H9 (cell line): ENCODE results near the gene WDFY1. TPM values are rescaled to one million over a fixed set of nuclear protein-coding genes. Genes with fewer than 3 reads are reported as not detected.

ENCODE experiments used
- DNase-seq: peaks from one replicate; pipeline ENCODE4 v3.0.0-alpha.2; 2017
- H2AFZ ChIP-seq: one replicate; pipeline ENCODE4 v1.6.1; 2013; ENCODE audit warnings: mild to moderate bottlenecking, low read length, control low read depth, moderate library complexity
- H2AK5ac ChIP-seq: 2 replicates; pipeline ENCODE4 v1.6.1; 2013; ENCODE audit warnings: low read length, control low read depth, mixed read lengths; ENCODE audit not compliant: insufficient read length
- H2BK120ac ChIP-seq: one replicate; pipeline ENCODE4 v1.6.1; 2013; ENCODE audit warnings: low read depth, mild to moderate bottlenecking, low read length, control low read depth, inconsistent platforms; ENCODE audit not compliant: poor library complexity, severe bottlenecking
- H2BK12ac ChIP-seq: 2 replicates; pipeline ENCODE4 v1.6.1; 2013; ENCODE audit warnings: low read length, control low read depth, mixed read lengths, low read depth; ENCODE audit not compliant: insufficient read length
- H2BK15ac ChIP-seq: 2 replicates; pipeline ENCODE4 v1.6.1; 2013; ENCODE audit warnings: low read depth, low read length, control low read depth
- H2BK20ac ChIP-seq: one replicate; pipeline ENCODE4 v1.6.1; 2013; ENCODE audit warnings: low read depth, mild to moderate bottlenecking, low read length, control low read depth, inconsistent platforms; ENCODE audit not compliant: poor library complexity, severe bottlenecking
- H2BK5ac ChIP-seq: 2 replicates; pipeline ENCODE4 v1.6.1; 2013; ENCODE audit warnings: low read length, control low read depth, mixed read lengths; ENCODE audit not compliant: insufficient read length
- H3K14ac ChIP-seq: 2 replicates; pipeline ENCODE4 v1.6.1; 2013; ENCODE audit warnings: low read length, control low read depth; ENCODE audit not compliant: insufficient read depth
- H3K18ac ChIP-seq: 2 replicates; pipeline ENCODE4 v1.6.1; 2013; ENCODE audit warnings: low read depth, mild to moderate bottlenecking, mixed read lengths, low read length, control low read depth; ENCODE audit not compliant: insufficient read length
- H3K23ac ChIP-seq: 2 replicates; pipeline ENCODE4 v1.6.1; 2013; ENCODE audit warnings: low read length, control low read depth, mixed read lengths, low read depth; ENCODE audit not compliant: insufficient read length
- H3K23me2 ChIP-seq: 2 replicates; pipeline ENCODE4 v1.6.1; 2013; ENCODE audit warnings: low read depth, mild to moderate bottlenecking, mixed read lengths, low read length, control low read depth; ENCODE audit not compliant: insufficient read length, poor library complexity, severe bottlenecking
- H3K27ac ChIP-seq: 2 replicates; pipeline ENCODE4 v1.5.1; 2013; ENCODE audit warnings: low read length, control low read depth, mixed read lengths, low read depth; ENCODE audit not compliant: insufficient read length
- H3K27me3 ChIP-seq: 2 replicates; pipeline ENCODE4 v1.6.1; 2013; ENCODE audit warnings: low read length, control low read depth, inconsistent platforms; ENCODE audit not compliant: insufficient read depth
- H3K4ac ChIP-seq: 2 replicates; pipeline ENCODE4 v1.6.1; 2013; ENCODE audit warnings: low read depth, mild to moderate bottlenecking, control low read depth, inconsistent platforms, low read length, moderate library complexity
- H3K4me1 ChIP-seq: 2 replicates; pipeline ENCODE4 v1.6.1; 2013; ENCODE audit warnings: low read length, control low read depth, inconsistent platforms; ENCODE audit not compliant: insufficient read depth
- H3K4me2 ChIP-seq: 2 replicates; pipeline ENCODE4 v1.6.1; 2013; ENCODE audit warnings: low read length, control low read depth, mixed read lengths; ENCODE audit not compliant: insufficient read length, insufficient read depth
- H3K56ac ChIP-seq: 2 replicates; pipeline ENCODE4 v1.6.1; 2013; ENCODE audit warnings: low read depth, mild to moderate bottlenecking, mixed read lengths, low read length, control low read depth; ENCODE audit not compliant: insufficient read length
- H3K79me1 ChIP-seq: 2 replicates; pipeline ENCODE4 v1.6.1; 2013; ENCODE audit warnings: low read depth, mild to moderate bottlenecking, moderate library complexity, low read length, control low read depth, inconsistent platforms; ENCODE audit not compliant: insufficient read depth, poor library complexity, severe bottlenecking
- H3K79me2 ChIP-seq: 2 replicates; pipeline ENCODE4 v1.6.1; 2013; ENCODE audit warnings: low read length, control low read depth, inconsistent platforms; ENCODE audit not compliant: insufficient read depth
- H3K9ac ChIP-seq: 2 replicates; pipeline ENCODE4 v1.6.1; 2013; ENCODE audit warnings: low read length, control low read depth, mixed read lengths; ENCODE audit not compliant: insufficient read length; ENCODE audit errors: extremely low read depth
- H3K9me3 ChIP-seq: one replicate; pipeline ENCODE4 v1.6.1; 2013; ENCODE audit warnings: low read depth, low read length, inconsistent platforms; ENCODE audit not compliant: control insufficient read depth
- H3T11ph ChIP-seq: one replicate; pipeline ENCODE4 v1.6.1; 2013; ENCODE audit warnings: mild to moderate bottlenecking, low read length, control low read depth, inconsistent platforms
- H4K20me1 ChIP-seq: one replicate; pipeline ENCODE4 v1.6.1; 2013; ENCODE audit not compliant: control insufficient read depth, insufficient read length, insufficient read depth
- H4K5ac ChIP-seq: 2 replicates; pipeline ENCODE4 v1.6.1; 2013; ENCODE audit warnings: low read depth, mild to moderate bottlenecking, mixed read lengths, low read length, control low read depth; ENCODE audit not compliant: insufficient read length
- H4K8ac ChIP-seq: replicated peaks from 2 replicates; pipeline ENCODE4 v1.6.1; 2013; ENCODE audit warnings: low read length, control low read depth, mixed read lengths, low read depth; ENCODE audit not compliant: insufficient read length
- H4K91ac ChIP-seq: 2 replicates; pipeline ENCODE4 v1.6.1; 2013; ENCODE audit warnings: low read depth, mild to moderate bottlenecking, moderate library complexity, mixed read lengths, low read length, control low read depth; ENCODE audit not compliant: insufficient read length
- H3K27ac Mint-ChIP-seq, 3 experiments: 2 replicates in 2 of 3; 3 replicates in 1 of 3; pipeline ENCODE4 v1.8.0; 2020 to 2021; ENCODE audit warnings: mixed read lengths in 3 of 3, mild to moderate bottlenecking in 1 of 3, moderate library complexity in 1 of 3
- H3K27me3 Mint-ChIP-seq: 2 replicates; pipeline ENCODE4 v1.8.0; 2021; ENCODE audit warnings: low read depth, mild to moderate bottlenecking, moderate library complexity, mixed read lengths
- H3K36me3 Mint-ChIP-seq, 3 experiments: 2 replicates in 2 of 3; 3 replicates in 1 of 3; pipeline ENCODE4 v1.8.0; 2020 to 2021; ENCODE audit warnings: low read depth in 3 of 3, mixed read lengths in 3 of 3; ENCODE audit not compliant: insufficient read depth in 1 of 3
- H3K4me1 Mint-ChIP-seq, 2 experiments: 2 replicates each; pipeline ENCODE4 v1.8.0; 2020; ENCODE audit warnings: mixed read lengths in 2 of 2
- H3K4me3 Mint-ChIP-seq, 2 experiments: 2 replicates in 1 of 2; 3 replicates in 1 of 2; pipeline ENCODE4 v1.8.0; 2020 to 2021; ENCODE audit warnings: mild to moderate bottlenecking in 2 of 2, mixed read lengths in 2 of 2, moderate library complexity in 1 of 2
- H3K9me3 Mint-ChIP-seq, 2 experiments: 2 replicates in 1 of 2; 3 replicates in 1 of 2; pipeline ENCODE4 v1.8.0; 2020; ENCODE audit warnings: mild to moderate bottlenecking in 2 of 2, mixed read lengths in 2 of 2, moderate library complexity in 1 of 2
- CTCF ChIP-seq: fragments of 200-600 bp; sonication (generic); conservative IDR thresholded peaks from 3 replicates; pipeline ENCODE4 v1.8.0; 2021; ENCODE audit warnings: antibody characterized with exemption, mild to moderate bottlenecking
- WGBS: extraction: QIAGEN DNeasy Blood & Tissue Kit; methylation state at CpG from one replicate; pipeline ENCODE4 v1.1.7; 2013; ENCODE audit warnings: missing lambda C conversion rate, low lambda C conversion rate, mixed read lengths; ENCODE audit not compliant: insufficient read length; ENCODE audit errors: extremely low coverage; 5-methylcytosine and 5-hydroxymethylcytosine counted together
- total RNA-seq: library from RNA; stranded (reverse); gene quantifications from 2 replicates; pipeline ENCODE4 v1.2.1, GENCODE V29; 2021

Gene WDFY1
- total RNA-seq, 1 experiment from 2014 or later: 54.1 TPM

- Histone ChIP-seq H2BK15ac (no peak overlapping the region), H4K91ac (no peak overlapping the region), H3T11ph (no peak overlapping the region), H3K27me3 (no peaks in the 10 kb centered on the region), H3K23ac (no peak overlapping the region), H3K23me2 (no peaks in the 10 kb centered on the region), H4K8ac (no peak overlapping the region), H3K56ac (no peak overlapping the region), H2BK12ac (no peak overlapping the region), H2AK5ac (no peak overlapping the region), H4K20me1 (no peaks in the 10 kb centered on the region), H3K9ac (no peak overlapping the region), H3K9me3 (no peaks in the 10 kb centered on the region), H2AFZ (no peak overlapping the region), H3K4me1 (no peaks in the 10 kb centered on the region), H3K79me2 (no peaks in the 10 kb centered on the region), H2BK5ac (no peak overlapping the region), H3K4ac (no peak overlapping the region), H3K79me1 (no peaks in the 10 kb centered on the region), H3K14ac (no peak overlapping the region), H4K5ac (no peak overlapping the region), H2BK20ac (no peak overlapping the region), H3K27ac (no peak overlapping the region), H3K18ac (no peak overlapping the region), H2BK120ac (no peak overlapping the region), H3K4me2 (no peak overlapping the region)
- H3K27ac Mint-ChIP-seq: no peak overlapping the region
- no peaks in the 10 kb centered on the region for H3K9me3 Mint-ChIP-seq
- no peak for TF ChIP-seq CTCF
- no peak for DNase-seq
- no peaks in the 10 kb centered on the region; a peak in 2 of 7 replicates for H3K36me3 Mint-ChIP-seq
- peaks cover 6 to 11% of the 10 kb centered on the region in 2 experiments; a peak in 3 of 4 replicates for H3K4me1 Mint-ChIP-seq
- no peaks in the 10 kb centered on the region for H3K27me3 Mint-ChIP-seq
- peak overlapping the region in 1 of 2 experiments; percentile 44; a peak in 1 of 5 replicates for H3K4me3 Mint-ChIP-seq
- no CpG with 5 or more reads among the region's 12 CpGs for WGBS
Measured at GRCh38 chr2:223991611-223992010, 46.5 kb upstream of the WDFY1 start.
